ENCODE measurements around the gene FSTL5. TPM values are rescaled to one million over a fixed set of nuclear protein-coding genes. Genes with fewer than 3 reads are reported as not detected.
A peak's percentile ranks its signal among the peaks of the same experiment; 100 is the strongest.

The FSTL5 gene
- total and polyA plus RNA-seq, 4 donors = 28.3 to 83.4 (median 33.7) TPM

GRCh38 chr4:161498155-161498554 lies 665.6 kb downstream of the FSTL5 start:
- DNase-seq (ENCODE audit: low read depth in 4 of 6, low spot score in 6 of 6) = no peak
- no peak overlapping the region for H3K4me3 ChIP-seq (ENCODE audit: low read depth, low read length)
- H3K36me3 ChIP-seq (ENCODE audit: control insufficient read depth, insufficient read depth, low read length) = no peaks in the 10 kb centered on the region
- H3K27me3 ChIP-seq (ENCODE audit: control insufficient read depth, insufficient read depth, low read length) = no peaks in the 10 kb centered on the region
- H3K9me3 ChIP-seq (ENCODE audit: control insufficient read depth, insufficient read depth, low read length) = no peaks in the 10 kb centered on the region
- H3K4me1 ChIP-seq (ENCODE audit: control insufficient read depth, insufficient read depth, low read length) = no peaks in the 10 kb centered on the region
- no peak overlapping the region for H3K27ac ChIP-seq (ENCODE audit: low read depth, low read length)

GRCh38 chr4:161486461-161486860 lies 677.3 kb downstream of the FSTL5 start:
- Histone ChIP-seq H3K4me1 (ENCODE audit: control insufficient read depth, insufficient read depth, low read length) (no peaks in the 10 kb centered on the region), H3K36me3 (ENCODE audit: control insufficient read depth, insufficient read depth, low read length) (no peaks in the 10 kb centered on the region), H3K27me3 (ENCODE audit: control insufficient read depth, insufficient read depth, low read length) (no peaks in the 10 kb centered on the region), H3K9me3 (ENCODE audit: control insufficient read depth, insufficient read depth, low read length) (no peaks in the 10 kb centered on the region), H3K4me3 (ENCODE audit: low read depth, low read length) (no peak overlapping the region), H3K27ac (ENCODE audit: low read depth, low read length) (no peak overlapping the region)
- DNase-seq (ENCODE audit: low read depth in 4 of 6, low spot score in 6 of 6) = no peak
- no CpG with 5 or more reads among the region's 1 CpG for WGBS (ENCODE audit: insufficient coverage)

GRCh38 chr4:161466316-161466715 lies 697.5 kb downstream of the FSTL5 start:
- H3K27me3 ChIP-seq (ENCODE audit: control insufficient read depth, insufficient read depth, low read length) = no peaks in the 10 kb centered on the region
- DNase-seq (ENCODE audit: low read depth in 4 of 6, low spot score in 6 of 6) = peak in 4 of 6 donors; percentile 7 to 89 (median 13)
- no peak overlapping the region for H3K27ac ChIP-seq (ENCODE audit: low read depth, low read length)
- WGBS (ENCODE audit: insufficient coverage) = no CpG with 5 or more reads among the region's 4 CpGs
- no peaks in the 10 kb centered on the region for H3K36me3 ChIP-seq (ENCODE audit: control insufficient read depth, insufficient read depth, low read length)
- H3K9me3 ChIP-seq (ENCODE audit: control insufficient read depth, insufficient read depth, low read length) = no peaks in the 10 kb centered on the region
- no peak overlapping the region for H3K4me3 ChIP-seq (ENCODE audit: low read depth, low read length)
- H3K4me1 ChIP-seq (ENCODE audit: control insufficient read depth, insufficient read depth, low read length) = no peaks in the 10 kb centered on the region

- H3K27me3 ChIP-seq (ENCODE audit: control insufficient read depth, insufficient read depth, low read length) = no peaks in the 10 kb centered on the region
- no peaks in the 10 kb centered on the region for H3K4me1 ChIP-seq (ENCODE audit: control insufficient read depth, insufficient read depth, low read length)
- H3K4me3 ChIP-seq (ENCODE audit: low read depth, low read length) = no peak overlapping the region
- H3K36me3 ChIP-seq (ENCODE audit: control insufficient read depth, insufficient read depth, low read length) = no peaks in the 10 kb centered on the region
- H3K9me3 ChIP-seq (ENCODE audit: control insufficient read depth, insufficient read depth, low read length) = no peaks in the 10 kb centered on the region
- WGBS (ENCODE audit: insufficient coverage) = 90% methylated on average over 1 of the region's 2 CpGs
- DNase-seq (ENCODE audit: low read depth in 4 of 6, low spot score in 6 of 6) = no peak
- H3K27ac ChIP-seq (ENCODE audit: low read depth, low read length) = no peak overlapping the region
Observed at GRCh38 chr4:161463436-161463835, 700.4 kb downstream of the FSTL5 start.

- WGBS (ENCODE audit: insufficient coverage) = no CpG with 5 or more reads among the region's 3 CpGs
Observed at GRCh38 chr4:161457906-161458305, 705.9 kb downstream of the FSTL5 start.

GRCh38 chr4:161457311-161457710 lies 706.5 kb downstream of the FSTL5 start:
- WGBS (ENCODE audit: insufficient coverage) = no CpG with 5 or more reads among the region's 1 CpG
- Histone ChIP-seq H3K9me3 (ENCODE audit: control insufficient read depth, insufficient read depth, low read length) (no peaks in the 10 kb centered on the region), H3K4me1 (ENCODE audit: control insufficient read depth, insufficient read depth, low read length) (no peaks in the 10 kb centered on the region), H3K27me3 (ENCODE audit: control insufficient read depth, insufficient read depth, low read length) (no peaks in the 10 kb centered on the region), H3K36me3 (ENCODE audit: control insufficient read depth, insufficient read depth, low read length) (no peaks in the 10 kb centered on the region), H3K4me3 (ENCODE audit: low read depth, low read length) (no peak overlapping the region), H3K27ac (ENCODE audit: low read depth, low read length) (no peak overlapping the region)
- no peak for DNase-seq (ENCODE audit: low read depth in 4 of 6, low spot score in 6 of 6)

More at GRCh38 chr4:161457906-161458305, 705.9 kb downstream of the FSTL5 start:
- no peak overlapping the region for H3K27ac ChIP-seq (ENCODE audit: low read depth, low read length)
- H3K9me3 ChIP-seq (ENCODE audit: control insufficient read depth, insufficient read depth, low read length) = no peaks in the 10 kb centered on the region
- no peak for DNase-seq (ENCODE audit: low read depth in 4 of 6, low spot score in 6 of 6)
- H3K36me3 ChIP-seq (ENCODE audit: control insufficient read depth, insufficient read depth, low read length) = no peaks in the 10 kb centered on the region
- no peaks in the 10 kb centered on the region for H3K4me1 ChIP-seq (ENCODE audit: control insufficient read depth, insufficient read depth, low read length)
- no peaks in the 10 kb centered on the region for H3K27me3 ChIP-seq (ENCODE audit: control insufficient read depth, insufficient read depth, low read length)
- H3K4me3 ChIP-seq (ENCODE audit: low read depth, low read length) = no peak overlapping the region

- no peak overlapping the region for H3K27ac ChIP-seq (ENCODE audit: low read depth, low read length)
- no peak for DNase-seq (ENCODE audit: low read depth in 4 of 6, low spot score in 6 of 6)
- H3K4me1 ChIP-seq (ENCODE audit: control insufficient read depth, insufficient read depth, low read length) = no peaks in the 10 kb centered on the region
- WGBS (ENCODE audit: insufficient coverage) = no CpG with 5 or more reads among the region's 2 CpGs
- no peaks in the 10 kb centered on the region for H3K27me3 ChIP-seq (ENCODE audit: control insufficient read depth, insufficient read depth, low read length)
- no peaks in the 10 kb centered on the region for H3K9me3 ChIP-seq (ENCODE audit: control insufficient read depth, insufficient read depth, low read length)
- H3K4me3 ChIP-seq (ENCODE audit: low read depth, low read length) = no peak overlapping the region
- no peaks in the 10 kb centered on the region for H3K36me3 ChIP-seq (ENCODE audit: control insufficient read depth, insufficient read depth, low read length)
Observed at GRCh38 chr4:161454860-161455259, 708.9 kb downstream of the FSTL5 start.

GRCh38 chr4:161448550-161449180 lies 715.1 kb downstream of the FSTL5 start:
- no peak overlapping the region for H3K4me3 ChIP-seq (ENCODE audit: low read depth, low read length)
- no peak for DNase-seq (ENCODE audit: low read depth in 4 of 6, low spot score in 6 of 6)
- no peaks in the 10 kb centered on the region for H3K9me3 ChIP-seq (ENCODE audit: control insufficient read depth, insufficient read depth, low read length)
- no peaks in the 10 kb centered on the region for H3K36me3 ChIP-seq (ENCODE audit: control insufficient read depth, insufficient read depth, low read length)
- H3K27ac ChIP-seq (ENCODE audit: low read depth, low read length) = no peak overlapping the region
- H3K27me3 ChIP-seq (ENCODE audit: control insufficient read depth, insufficient read depth, low read length) = no peaks in the 10 kb centered on the region
- H3K4me1 ChIP-seq (ENCODE audit: control insufficient read depth, insufficient read depth, low read length) = no peaks in the 10 kb centered on the region
- WGBS (ENCODE audit: insufficient coverage) = 83% methylated on average over 4 of the region's 5 CpGs

- DNase-seq (ENCODE audit: low read depth in 4 of 6, low spot score in 6 of 6) = no peak
- H3K27ac ChIP-seq (ENCODE audit: low read depth, low read length) = no peak overlapping the region
- no peaks in the 10 kb centered on the region for H3K36me3 ChIP-seq (ENCODE audit: control insufficient read depth, insufficient read depth, low read length)
- no peak overlapping the region for H3K4me3 ChIP-seq (ENCODE audit: low read depth, low read length)
- WGBS (ENCODE audit: insufficient coverage) = no CpG with 5 or more reads among the region's 1 CpG
- no peaks in the 10 kb centered on the region for H3K9me3 ChIP-seq (ENCODE audit: control insufficient read depth, insufficient read depth, low read length)
- H3K4me1 ChIP-seq (ENCODE audit: control insufficient read depth, insufficient read depth, low read length) = no peaks in the 10 kb centered on the region
- H3K27me3 ChIP-seq (ENCODE audit: control insufficient read depth, insufficient read depth, low read length) = no peaks in the 10 kb centered on the region
Observed at GRCh38 chr4:161444626-161445025, 719.2 kb downstream of the FSTL5 start.

GRCh38 chr4:161442921-161443320 lies 720.9 kb downstream of the FSTL5 start:
- no peak overlapping the region for H3K4me3 ChIP-seq (ENCODE audit: low read depth, low read length)
- no peaks in the 10 kb centered on the region for H3K9me3 ChIP-seq (ENCODE audit: control insufficient read depth, insufficient read depth, low read length)
- no peaks in the 10 kb centered on the region for H3K36me3 ChIP-seq (ENCODE audit: control insufficient read depth, insufficient read depth, low read length)
- DNase-seq (ENCODE audit: low read depth in 4 of 6, low spot score in 6 of 6) = peak in 2 of 6 donors; percentile 38 to 60
- no peaks in the 10 kb centered on the region for H3K4me1 ChIP-seq (ENCODE audit: control insufficient read depth, insufficient read depth, low read length)
- H3K27me3 ChIP-seq (ENCODE audit: control insufficient read depth, insufficient read depth, low read length) = no peaks in the 10 kb centered on the region
- H3K27ac ChIP-seq (ENCODE audit: low read depth, low read length) = no peak overlapping the region
- WGBS (ENCODE audit: insufficient coverage) = no CpG with 5 or more reads among the region's 1 CpG

Data from spinal cord (tissue), 10 donors.